HFFc6 (cell line): Measurements from ENCODE around the gene LASP1. TPM values are rescaled to one million over a fixed set of nuclear protein-coding genes. Genes with fewer than 3 reads are reported as not detected.

Experiments used
- DNase-seq: peaks from one replicate; pipeline ENCODE4 v3.0.0-alpha.2; 2018
- H3K27ac Mint-ChIP-seq: 2 replicates; pipeline ENCODE4 v1.8.0; 2020; ENCODE audit warnings: mild to moderate bottlenecking, mixed read lengths
- H3K27me3 Mint-ChIP-seq: 2 replicates; pipeline ENCODE4 v1.8.0; 2021; ENCODE audit warnings: mild to moderate bottlenecking, moderate library complexity, mixed read lengths; ENCODE audit not compliant: insufficient read depth
- H3K36me3 Mint-ChIP-seq: 2 replicates; pipeline ENCODE4 v1.8.0; 2021; ENCODE audit warnings: low read depth, mixed read lengths
- H3K4me1 Mint-ChIP-seq: 2 replicates; pipeline ENCODE4 v1.8.0; 2020; ENCODE audit warnings: low read depth, mixed read lengths
- H3K4me3 Mint-ChIP-seq: 2 replicates; pipeline ENCODE4 v1.8.0; 2020; ENCODE audit warnings: mild to moderate bottlenecking, moderate library complexity, mixed read lengths
- H3K9me3 Mint-ChIP-seq: 2 replicates; pipeline ENCODE4 v1.8.0; 2020; ENCODE audit warnings: mild to moderate bottlenecking, mixed read lengths
- total RNA-seq, 6 experiments: library from RNA; stranded (reverse); fragmentation: NEBNext Ultra II Directional; extraction: Animal tissue kit (Norgen Biotek cat#: 25700); gene quantifications; 2 replicates in 1 of 6; 3 replicates in 5 of 6; pipeline ENCODE4 v1.2.3, GENCODE V29; 2021
- TF ChIP-seq, protein P1 (sequence below): fragments of 200-600 bp; sonication (generic); IDR thresholded peaks from 2 replicates; pipeline ENCODE4 v1.5.0; 2021; ENCODE audit warnings: antibody characterized with exemption, mild to moderate bottlenecking

The LASP1 gene
- total RNA-seq, 6 experiments from 2014 or later, result 428 to 517 (median 484) TPM

DNA sequence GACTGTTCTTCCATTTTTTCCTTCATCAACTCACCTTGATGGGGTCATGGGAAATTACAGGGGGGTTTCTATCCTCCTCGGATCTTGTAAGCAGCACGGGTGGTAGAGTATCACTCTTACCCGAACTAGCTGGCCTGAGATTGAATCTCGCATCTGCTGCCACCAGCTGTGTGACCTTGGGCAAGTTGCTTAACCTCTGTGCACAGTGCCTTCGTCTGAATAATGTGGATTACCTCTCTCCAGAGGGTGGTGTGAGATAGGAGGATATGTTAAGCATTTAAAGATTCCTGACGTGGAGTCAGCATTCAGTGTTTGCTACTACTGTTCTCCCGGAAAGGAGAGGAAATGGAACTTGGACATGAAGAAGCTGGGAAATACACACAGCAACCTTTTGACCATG is 24.4 kb downstream of the LASP1 start:
- Mint-ChIP-seq H3K27ac (peak overlapping the region; percentile 14), H3K36me3 (peaks cover 18% of the 10 kb centered on the region; the same call in 1 of the 2 replicates), H3K4me3 (no peak overlapping the region), H3K9me3 (no peaks in the 10 kb centered on the region), H3K27me3 (peaks cover 13% of the 10 kb centered on the region), H3K4me1 (peaks cover 22% of the 10 kb centered on the region)
- no peak for DNase-seq
- TF ChIP-seq, protein P1, sequence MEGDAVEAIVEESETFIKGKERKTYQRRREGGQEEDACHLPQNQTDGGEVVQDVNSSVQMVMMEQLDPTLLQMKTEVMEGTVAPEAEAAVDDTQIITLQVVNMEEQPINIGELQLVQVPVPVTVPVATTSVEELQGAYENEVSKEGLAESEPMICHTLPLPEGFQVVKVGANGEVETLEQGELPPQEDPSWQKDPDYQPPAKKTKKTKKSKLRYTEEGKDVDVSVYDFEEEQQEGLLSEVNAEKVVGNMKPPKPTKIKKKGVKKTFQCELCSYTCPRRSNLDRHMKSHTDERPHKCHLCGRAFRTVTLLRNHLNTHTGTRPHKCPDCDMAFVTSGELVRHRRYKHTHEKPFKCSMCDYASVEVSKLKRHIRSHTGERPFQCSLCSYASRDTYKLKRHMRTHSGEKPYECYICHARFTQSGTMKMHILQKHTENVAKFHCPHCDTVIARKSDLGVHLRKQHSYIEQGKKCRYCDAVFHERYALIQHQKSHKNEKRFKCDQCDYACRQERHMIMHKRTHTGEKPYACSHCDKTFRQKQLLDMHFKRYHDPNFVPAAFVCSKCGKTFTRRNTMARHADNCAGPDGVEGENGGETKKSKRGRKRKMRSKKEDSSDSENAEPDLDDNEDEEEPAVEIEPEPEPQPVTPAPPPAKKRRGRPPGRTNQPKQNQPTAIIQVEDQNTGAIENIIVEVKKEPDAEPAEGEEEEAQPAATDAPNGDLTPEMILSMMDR, result no peak

DNA sequence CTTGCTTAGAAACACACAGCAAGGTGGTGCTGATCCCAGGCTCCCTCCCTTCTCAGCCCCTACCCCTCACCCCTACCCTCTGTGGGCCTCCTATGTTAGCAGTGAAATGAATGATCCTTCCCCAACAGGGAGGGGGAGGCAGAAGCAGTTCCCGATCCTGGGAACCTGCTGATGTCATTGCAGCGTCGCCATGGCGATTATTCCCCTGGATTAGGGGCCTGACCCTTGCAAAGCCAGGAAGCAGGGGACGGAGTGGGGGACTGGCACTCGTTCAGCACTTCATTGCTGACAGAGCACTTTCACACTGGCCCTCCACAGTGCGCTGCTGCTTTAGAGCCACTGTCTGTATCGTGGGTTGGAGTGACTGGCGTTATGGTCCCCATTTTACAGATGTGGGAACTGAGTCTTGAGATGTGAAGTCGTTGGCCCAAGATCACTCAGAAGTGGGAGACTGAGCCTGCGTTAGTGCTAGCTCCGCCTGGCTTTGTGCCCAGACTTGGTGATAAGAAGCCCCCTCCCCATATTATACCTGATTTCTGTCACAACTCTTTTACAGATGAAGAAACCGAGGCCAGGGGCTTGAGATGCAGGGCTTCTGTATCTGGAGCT is 26.6 kb downstream of the LASP1 start:
- TF ChIP-seq, protein P1, result no peak
- no peak for DNase-seq
- Mint-ChIP-seq H3K36me3 (peaks cover 21% of the 10 kb centered on the region; the same call in 1 of the 2 replicates), H3K4me3 (no peak overlapping the region; the same call in 1 of the 2 replicates), H3K27me3 (peaks cover 14% of the 10 kb centered on the region), H3K4me1 (peaks cover 38% of the 10 kb centered on the region), H3K27ac (peak overlapping the region; percentile 38; the same call in 1 of the 2 replicates), H3K9me3 (no peaks in the 10 kb centered on the region)

DNA sequence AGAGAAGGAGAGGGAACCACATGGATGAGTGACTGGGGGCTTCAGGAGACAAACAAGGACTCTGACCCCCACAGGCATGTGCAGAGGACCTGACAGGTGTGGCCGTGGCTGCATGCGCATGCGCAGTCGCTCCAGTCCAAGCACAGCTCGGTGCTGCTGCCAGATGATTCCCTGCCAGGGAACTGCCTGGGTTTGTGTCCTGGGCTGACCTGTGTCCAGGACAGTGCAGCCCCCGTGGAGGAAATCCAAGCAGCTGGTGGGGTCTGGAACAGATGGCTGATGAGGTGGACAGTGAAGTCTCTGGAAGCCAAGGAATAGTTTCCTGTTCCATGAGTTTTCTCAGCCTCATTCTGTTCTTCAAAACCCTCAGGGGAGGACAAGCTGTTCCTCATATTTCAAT is 27.3 kb downstream of the LASP1 start:
- no peak for DNase-seq
- Mint-ChIP-seq H3K9me3 (no peaks in the 10 kb centered on the region), H3K27ac (peak overlapping the region; percentile 57), H3K4me1 (peaks cover 38% of the 10 kb centered on the region), H3K27me3 (peaks cover 14% of the 10 kb centered on the region), H3K4me3 (no peak overlapping the region), H3K36me3 (peaks cover 21% of the 10 kb centered on the region; the same call in 1 of the 2 replicates)
- TF ChIP-seq, protein P1, result no peak

DNA sequence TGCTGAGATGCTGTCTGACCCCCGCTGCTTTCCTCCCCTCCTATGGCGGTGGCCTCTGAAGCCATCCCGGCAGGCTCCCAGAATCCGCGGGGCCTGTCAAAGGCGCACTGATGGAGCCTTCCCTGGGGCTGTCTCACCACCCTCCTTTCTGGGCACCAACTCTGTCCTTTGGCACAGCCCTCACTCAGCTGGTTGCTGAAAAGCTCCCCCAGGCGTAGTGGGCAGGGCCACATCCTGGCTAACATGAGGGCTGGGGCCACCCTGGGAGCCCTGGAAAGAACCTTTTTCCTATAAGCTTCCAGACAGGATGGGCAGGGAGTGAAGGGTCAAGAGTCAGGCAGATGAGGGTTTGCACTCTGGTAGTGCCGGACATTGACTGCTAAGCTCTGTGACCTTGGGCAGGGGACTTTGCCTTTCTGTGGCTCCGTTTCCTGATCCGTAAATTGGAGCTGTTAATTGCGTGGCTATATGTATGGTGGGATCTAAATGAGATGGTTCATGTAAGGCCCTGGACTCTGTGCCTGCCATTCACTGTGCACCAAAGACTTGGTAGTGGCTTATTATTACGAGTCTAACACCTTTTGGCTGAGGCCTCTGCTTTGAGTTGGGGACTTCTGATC is 27.9 kb downstream of the LASP1 start:
- no peak overlapping the region; the same call in 1 of the 2 replicates for H3K4me3 Mint-ChIP-seq
- no peaks in the 10 kb centered on the region for H3K9me3 Mint-ChIP-seq
- H3K36me3 Mint-ChIP-seq, result peaks cover 22% of the 10 kb centered on the region
- peaks cover 39% of the 10 kb centered on the region for H3K4me1 Mint-ChIP-seq
- DNase-seq, result no peak
- H3K27ac Mint-ChIP-seq, result peak overlapping the region; percentile 67
- TF ChIP-seq, protein P1, result no peak
- peaks cover 14% of the 10 kb centered on the region for H3K27me3 Mint-ChIP-seq

DNA sequence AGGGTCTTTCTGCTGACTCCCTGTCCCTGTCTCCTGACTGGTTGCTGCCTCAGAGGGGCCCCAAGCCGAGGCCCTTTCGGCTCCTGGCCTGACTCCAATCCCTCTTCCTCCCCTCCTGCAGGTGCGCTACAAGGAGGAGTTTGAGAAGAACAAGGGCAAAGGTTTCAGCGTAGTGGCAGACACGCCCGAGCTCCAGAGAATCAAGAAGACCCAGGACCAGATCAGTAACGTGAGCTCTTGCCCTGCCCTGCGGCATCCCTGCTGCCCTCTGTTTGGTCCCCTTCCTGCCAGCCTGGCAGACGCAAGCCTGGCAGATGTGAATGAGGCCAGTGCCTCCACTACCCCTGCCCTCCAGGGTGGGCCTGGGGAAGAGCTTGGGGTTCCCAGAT is 28.4 kb downstream of the LASP1 start:
- no peaks in the 10 kb centered on the region for H3K9me3 Mint-ChIP-seq
- peaks cover 44% of the 10 kb centered on the region for H3K4me1 Mint-ChIP-seq
- TF ChIP-seq, protein P1, result no peak
- H3K36me3 Mint-ChIP-seq, result peaks cover 27% of the 10 kb centered on the region
- H3K27me3 Mint-ChIP-seq, result peaks cover 14% of the 10 kb centered on the region
- H3K4me3 Mint-ChIP-seq, result peak overlapping the region; percentile 28; the same call in 1 of the 2 replicates
- no peak for DNase-seq
- peak overlapping the region; percentile 67 for H3K27ac Mint-ChIP-seq
